CD4-positive, alpha-beta T cell treated with Interleukin-15 for 4 hours (primary cell): ENCODE measurements around the gene ZNF326.
"Not testable (repeated sequence)": the region's sequence is repeated elsewhere in the genome, so short reads cannot be mapped to it uniquely, and the experiment has no call there.

Experiments used
- DNase-seq: peaks from one replicate; pipeline ENCODE4 v3.0.0-alpha.2; 2020; ENCODE audit warnings: low spot score

Gene ZNF326

DNA sequence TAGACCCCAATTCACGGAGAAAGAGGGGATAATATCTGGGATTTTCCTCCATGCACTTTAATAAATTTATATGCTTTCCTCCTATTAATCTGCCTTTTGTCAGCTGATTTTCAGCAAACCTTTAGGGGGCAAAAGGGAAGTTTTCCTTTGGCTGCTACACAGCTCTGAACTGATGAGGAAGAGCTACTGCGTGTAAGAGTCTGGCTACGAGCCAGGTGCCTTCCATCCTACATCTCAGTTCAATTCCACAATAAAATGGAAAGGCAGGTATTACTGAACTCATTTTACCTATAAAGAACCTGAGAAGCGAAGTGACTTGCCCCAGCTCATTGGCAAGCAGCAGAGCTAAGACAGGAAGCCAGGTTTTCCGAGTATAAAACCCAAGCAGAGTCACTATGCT lies 28.3 kb upstream of the ZNF326 start:
- no peak for DNase-seq

DNA sequence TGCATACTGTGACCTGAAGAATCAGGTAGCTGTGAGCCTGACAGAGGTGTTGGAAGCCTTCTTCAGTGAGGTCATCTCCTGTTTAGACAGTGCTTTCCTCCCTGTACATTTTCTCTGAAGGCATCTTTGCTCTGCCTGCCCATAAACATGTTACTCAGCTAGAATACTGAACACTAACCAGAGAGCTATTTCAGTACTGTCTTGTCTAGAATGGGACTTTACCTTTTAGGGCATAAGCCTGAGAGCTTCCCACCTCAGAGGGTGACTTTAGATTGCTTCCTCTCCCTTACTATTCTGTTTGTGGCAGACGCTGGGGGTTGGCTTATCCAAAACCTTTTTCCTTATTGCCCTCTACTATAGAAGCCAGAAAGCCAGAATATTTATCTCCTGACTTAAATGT lies 23.3 kb upstream of the ZNF326 start:
- DNase-seq = no peak

DNA sequence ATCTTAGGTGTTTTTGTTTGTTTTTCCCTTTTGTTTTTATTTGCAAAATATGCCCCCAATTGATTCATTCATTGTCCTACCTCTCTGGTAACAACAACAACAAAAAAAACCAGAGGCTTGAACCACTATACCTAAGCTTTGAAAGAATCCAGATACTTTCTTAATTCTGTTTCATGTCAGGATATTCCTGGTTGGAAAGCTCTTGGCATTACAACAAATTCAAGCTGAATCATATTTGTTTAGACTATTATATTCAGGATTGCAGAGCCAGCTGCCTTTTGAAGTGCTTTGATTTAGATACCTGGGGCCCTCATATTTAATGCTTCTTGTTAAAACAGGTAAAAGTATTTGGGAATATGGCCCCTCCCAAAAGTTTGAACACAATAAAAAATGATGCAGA lies 22.9 kb upstream of the ZNF326 start:
- no peak for DNase-seq

DNA sequence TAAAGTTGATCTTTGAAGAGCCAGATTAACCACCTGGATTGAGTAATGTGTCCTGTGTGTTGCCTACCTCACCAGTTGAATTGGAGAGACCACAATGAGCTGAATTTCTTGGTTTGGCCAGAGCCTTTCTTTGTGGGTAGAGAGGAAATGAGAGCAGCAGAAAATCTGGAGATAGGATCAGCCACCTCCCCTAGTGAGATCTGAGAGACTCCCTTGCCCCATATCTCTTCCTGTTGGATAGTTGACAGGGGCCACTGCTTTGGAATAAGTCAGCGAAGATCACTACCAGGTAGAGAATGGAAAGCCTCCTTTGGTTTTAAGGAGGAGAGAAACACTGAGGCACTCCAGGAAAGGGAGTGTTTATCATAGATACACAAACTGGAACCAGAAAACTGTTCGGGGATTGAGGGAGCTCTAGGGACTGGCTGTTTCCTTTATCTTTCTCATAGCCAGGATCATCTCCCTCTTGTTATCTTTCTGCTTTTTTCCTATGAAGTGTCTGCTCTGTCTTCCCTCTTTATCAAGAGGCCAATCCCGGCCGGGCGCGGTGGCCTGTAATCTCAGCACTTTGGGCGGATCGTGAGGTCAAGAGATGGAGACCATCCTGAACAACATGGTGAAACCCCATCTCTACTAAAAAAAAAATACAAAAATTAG lies 21.3 kb upstream of the ZNF326 start:
- DNase-seq = no peak

DNA sequence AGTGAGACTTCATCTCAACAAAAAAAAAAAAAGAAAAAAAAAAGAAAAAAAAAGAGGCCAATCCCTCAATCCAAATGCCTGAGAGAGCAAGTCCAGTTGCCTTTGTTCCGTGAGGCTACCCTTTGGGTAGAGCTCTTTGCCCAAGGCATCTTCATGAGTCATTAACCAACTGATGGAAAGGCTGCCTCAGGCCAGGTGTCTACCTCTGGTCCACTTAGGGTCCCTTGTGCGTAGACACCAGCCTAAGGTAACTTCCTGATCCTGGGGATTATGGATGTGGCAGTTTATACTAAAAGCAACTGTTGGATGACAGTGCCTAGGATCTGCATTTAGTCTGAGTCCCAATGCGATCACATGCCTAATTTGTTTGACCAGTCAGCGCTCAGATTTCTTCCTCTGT lies 20.7 kb upstream of the ZNF326 start:
- DNase-seq = no peak

DNA sequence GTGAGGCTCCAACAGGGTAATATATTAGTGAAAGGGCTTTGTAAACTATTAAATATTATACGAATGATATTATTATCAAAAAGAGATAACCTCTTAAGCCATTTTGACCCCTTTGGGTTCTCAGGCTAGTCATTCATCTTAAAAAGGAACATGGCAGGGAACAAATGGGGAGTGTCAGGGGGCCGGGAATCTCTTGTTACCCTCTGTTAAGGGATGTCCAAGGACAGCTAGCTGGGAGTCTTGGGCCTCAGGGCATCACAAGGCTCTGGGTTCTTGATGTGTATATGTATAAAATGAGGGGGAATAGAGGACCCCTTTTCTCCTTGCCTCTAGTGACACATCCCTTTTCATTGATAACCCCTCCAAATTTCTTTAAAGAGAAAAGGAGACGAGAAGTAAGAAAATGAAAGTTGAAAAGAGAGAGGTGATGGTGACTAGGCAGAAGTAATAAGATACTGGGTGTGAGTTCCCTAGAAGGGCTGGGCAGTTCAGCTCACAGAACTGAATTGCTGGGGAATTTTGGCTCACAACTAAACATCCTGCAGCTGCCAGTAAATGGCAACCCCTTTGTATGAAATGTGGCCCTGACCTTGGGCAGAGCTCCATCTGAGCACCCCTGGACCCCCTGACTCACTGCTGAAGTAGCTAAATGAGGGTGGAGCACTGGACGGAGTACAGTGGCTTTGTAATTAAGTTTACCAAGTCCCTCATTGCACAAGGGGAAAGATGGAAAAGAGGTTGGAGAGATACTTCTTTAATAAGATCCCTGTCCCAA lies 20.0 kb upstream of the ZNF326 start:
- DNase-seq = no peak

DNA sequence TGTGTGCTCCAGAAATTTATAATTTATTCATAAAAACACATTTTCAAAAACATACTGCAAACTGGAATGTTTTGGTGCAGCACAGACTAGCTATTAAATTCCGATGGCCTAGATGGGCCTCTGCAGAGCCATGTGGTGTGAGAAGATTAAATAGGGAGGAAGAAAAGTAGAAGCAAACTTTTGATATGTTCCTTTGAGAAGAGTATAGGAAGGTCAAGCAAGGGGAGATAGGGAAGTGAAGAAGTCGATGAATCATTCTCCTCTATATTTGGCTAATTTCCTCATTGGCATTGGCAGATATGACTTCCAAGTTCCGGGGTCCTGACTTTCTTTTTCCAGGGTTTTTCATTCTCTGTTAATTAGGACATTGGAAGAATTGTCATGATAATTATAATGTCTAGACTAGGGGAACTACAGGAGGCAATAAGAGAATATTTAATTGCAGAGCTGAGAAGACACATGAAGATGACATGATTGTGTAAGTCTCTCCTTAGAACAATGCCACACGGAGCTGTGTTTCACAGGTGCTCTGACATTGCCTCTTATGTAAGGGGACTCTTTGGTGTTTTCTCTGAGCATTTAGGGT lies 19.3 kb upstream of the ZNF326 start:
- no peak for DNase-seq

DNA sequence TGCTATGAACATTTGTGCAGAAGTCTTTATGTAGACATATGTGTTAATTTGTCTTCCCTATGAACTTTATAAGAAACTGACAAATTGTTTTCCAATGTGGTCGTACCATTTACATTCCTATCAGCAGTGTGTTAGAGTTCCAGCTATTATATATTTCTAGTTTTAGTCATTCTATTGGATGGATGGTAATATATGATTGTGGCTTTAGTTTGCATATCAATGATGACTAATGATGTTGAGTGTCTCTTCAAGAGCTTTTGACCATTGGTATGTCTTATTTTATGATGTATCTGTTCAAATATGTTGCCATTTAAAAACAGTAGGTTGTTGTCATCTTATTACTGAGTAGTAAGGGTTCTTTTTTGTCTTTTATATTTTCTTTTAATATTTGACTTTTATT lies 16.2 kb upstream of the ZNF326 start:
- DNase-seq = no peak

DNA sequence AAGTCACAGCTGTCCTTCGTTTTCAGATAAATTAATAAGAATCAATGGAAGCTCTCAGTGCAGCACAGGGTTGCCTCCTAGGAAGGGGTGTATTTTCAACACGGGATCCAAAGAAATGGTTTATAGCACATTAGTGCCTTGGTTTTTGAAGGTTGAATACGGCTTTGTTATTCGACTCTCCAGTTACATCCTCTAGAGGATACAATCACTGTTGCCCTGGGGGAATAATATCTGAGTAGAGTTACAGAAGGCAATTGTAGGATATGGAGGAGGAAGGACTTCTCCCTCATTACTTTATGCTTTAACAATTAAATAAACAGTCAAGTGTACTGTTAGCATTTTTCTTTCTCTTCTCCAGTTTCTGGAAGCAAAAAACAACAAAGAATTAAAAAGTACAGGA lies 14.3 kb upstream of the ZNF326 start:
- DNase-seq = no peak

DNA sequence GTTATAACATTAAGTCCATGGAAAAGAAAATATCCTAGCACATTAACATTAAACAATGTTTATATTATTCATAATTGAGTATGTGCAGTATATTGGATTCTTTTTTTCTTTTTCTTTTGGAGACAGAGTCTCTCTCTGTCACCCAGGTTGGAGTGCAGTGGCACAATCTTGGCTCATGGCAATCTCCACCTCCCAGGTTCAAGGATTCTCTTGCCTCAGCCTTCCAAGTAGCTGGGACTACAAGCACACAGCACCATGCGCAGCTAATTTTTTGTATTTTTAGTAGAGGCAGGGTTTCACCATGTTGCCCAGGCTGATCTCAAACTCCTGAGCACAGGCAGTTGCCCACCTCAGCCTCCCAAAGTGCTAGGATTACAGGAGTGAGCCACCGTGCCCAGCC lies 12.1 kb upstream of the ZNF326 start:
- not testable (repeated sequence) for DNase-seq

DNA sequence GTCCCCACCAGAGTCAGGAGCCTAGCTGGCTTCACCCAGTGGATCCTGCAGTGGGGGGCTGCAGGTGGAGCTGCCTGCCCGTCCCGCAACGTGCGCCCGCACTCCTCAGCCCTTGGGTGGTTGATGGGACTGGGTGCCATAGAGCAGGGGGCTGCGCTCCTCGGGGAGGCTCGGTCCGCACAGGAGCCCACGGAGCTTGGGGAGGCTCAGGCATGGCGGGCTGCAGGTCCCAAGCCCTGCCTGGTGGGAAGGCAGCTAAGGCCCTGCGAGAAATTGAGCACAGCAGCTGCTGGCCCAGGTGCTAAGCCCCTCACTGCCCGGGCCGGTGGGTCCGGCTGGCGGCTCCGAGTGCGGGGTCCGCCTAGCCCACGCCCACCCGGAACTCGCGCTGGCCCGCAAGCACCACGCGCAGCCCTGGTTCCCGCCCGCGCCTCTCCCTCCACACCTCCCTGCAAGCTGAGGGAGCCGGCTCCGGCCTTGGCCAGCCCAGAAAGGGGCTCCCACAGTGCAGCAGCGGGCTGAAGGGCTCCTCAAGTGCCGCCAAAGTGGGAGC lies 10.3 kb upstream of the ZNF326 start:
- not testable (repeated sequence) for DNase-seq

DNA sequence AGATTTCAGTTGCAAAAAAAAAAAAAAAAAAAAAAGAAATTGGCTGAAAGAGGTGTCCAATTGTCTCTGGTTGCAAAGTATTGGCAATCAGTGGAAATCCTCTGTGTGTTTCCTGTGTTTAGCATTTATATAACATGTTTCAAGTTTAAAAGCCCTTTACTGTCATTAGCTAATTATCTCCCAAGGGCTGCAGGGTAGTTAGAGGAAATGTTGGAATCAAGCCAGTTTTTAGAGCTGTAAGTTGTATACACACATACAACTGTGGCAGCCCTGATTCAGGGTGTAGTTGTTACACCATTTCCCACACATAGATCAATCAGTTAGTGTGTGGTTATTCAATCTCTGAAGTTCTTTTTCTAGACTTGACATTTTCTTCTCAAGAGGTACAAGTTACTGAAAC lies 8.9 kb upstream of the ZNF326 start:
- no peak for DNase-seq

DNA sequence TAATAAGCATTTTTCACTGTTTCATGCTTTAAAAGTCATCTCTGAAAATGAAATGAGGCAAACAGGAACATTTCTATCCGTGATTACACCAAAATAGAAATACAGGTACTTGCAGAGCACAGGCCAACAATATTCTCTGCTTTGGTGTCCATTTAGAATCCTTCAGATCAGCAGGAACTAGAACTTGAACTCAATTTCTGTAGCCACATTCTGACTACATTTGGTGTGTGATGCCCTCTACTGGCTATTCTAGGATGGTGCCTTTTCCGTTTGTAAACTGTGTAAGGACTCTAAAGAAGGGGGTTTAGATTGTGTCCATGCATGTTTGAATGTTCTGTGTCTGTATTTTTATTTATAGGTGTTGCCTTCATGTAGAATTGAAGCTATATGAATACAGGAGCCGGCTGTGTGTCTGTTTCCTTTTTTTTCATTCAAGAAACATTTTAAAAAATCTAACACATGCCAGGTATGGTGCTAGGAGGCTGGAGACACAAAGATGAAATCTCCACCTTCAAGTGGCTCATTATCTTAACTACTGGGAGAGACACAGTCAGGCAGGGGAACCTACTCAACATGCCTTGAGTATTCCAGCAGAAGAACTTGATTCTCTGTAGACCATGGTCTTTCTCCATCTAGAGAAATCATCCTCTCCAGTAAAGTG lies 7.6 kb upstream of the ZNF326 start:
- DNase-seq = peak; percentile 80

DNA sequence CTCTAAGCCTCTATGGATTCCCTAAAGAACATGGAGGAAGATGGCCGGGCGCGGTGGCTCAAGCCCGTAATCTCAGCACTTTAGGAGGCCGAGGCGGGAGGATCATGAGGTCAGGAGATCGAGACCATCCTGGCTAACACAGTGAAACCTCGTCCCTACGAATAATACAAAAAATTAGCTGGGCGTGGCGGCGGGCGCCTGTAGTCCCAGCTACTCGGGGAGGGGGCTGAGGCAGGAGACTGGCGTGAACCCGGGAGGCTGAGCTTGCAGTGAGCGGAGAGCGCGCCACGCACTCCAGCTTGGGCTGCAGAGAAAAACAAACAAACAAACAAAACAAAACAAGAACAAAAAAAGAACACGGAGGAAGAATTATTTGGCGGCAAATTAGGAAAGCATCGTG lies 5.8 kb upstream of the ZNF326 start:
- DNase-seq = no peak

DNA sequence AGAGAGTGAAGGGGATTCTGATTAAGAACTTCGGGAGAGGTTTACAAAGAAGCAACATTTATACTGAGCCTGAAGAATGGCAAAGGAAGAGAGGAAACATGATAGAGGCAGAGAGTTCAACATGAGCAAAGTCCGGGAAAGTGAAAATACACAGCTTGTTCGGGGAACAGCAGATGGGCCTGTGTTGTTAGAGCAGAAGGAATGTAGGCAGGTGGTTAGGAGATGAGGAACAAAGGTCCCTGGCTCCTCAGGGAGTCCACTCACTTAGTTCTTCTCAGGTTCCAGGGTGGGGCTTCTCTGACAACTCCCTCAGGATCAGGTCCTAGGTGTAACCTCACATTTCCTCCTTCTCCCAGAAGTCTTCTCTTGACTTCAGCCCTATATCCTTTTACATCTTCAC lies 5.1 kb upstream of the ZNF326 start:
- no peak for DNase-seq

DNA sequence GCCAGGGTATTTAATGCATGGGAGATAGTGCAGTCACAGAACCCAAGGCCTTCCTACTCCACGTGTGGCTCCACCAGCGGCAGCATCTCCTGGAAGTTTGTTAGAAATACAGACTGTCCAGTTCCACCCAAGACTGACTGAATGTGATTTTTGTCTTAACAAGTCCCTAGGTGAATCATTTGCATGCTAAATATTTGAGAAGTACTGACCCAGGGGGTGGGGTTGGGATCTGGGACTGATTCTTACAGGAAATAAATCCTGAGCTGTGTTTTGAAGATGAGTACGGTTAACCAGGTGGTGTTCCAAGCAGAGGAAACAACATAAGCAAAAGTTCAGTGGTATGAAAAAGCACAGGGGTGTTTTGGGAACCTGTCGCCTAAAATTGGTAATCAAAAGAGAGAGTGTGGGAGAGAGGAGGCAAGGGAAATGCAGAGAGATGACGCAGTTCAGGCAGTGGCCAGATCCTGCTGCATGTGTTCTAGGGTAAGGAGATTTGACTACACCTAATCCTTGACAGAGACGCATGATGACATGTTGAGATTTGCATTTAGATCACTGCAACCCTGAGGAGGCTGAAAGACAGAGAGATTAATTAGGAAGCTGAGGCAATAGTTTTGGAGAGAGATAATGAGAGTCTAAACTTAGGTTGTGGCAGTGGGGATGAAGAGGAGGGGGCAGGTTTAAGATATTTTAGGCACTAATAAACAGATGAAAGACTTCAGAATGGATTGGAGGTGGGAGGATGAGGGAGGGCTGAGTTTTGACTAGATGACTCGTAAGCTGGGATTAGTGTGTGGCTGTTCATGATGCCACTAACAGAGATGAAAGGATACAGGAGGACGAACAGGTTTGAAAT lies 3.7 kb upstream of the ZNF326 start:
- no peak for DNase-seq

DNA sequence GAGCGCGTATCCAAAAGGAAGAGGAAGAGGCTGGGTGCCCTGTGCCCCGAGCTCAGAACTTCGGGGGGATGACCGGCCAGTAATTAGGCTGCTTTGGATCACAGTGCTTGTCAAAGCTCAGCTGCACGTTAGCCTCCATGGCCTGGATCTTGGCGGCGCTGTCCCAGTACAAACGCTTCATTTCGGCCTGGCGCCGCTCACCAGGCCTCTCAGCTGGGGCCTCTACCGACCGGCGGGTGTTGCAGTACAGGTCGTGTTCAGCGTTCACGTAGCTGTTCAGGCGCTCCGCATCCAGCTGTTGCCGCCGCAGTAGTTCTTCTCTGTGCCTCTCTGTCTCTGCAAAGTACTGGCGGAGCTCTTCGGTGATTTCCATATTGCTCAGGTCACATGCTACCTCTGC lies 1.4 kb upstream of the ZNF326 start:
- no peak for DNase-seq

DNA sequence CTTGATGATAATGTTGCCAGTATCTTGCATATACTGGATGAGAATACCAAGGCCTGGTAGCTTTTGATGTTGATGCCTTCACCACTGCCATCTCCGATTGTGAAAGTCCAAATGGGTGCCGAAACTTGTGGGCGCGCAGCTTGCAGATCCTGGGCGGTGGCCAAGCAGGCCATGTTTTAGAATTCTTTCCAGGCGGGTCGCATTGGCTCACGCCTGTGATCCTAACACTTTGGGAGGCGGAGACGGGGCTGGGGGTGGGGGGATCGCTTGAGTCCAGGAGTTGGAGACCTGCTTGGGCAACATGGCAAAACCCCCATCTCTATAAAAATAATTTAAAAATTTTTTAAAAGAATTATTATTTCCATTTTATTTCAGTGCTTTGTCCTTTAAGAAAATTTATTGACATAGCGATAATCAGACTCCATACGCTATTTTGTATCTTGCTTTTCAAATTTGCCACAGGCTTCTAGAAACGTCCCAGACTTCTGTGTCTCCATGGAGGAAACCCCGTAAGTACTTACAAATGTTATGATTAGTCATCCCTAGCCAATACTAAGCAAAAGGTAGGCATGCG lies 592 bp upstream of the ZNF326 start:
- no peak for DNase-seq

DNA sequence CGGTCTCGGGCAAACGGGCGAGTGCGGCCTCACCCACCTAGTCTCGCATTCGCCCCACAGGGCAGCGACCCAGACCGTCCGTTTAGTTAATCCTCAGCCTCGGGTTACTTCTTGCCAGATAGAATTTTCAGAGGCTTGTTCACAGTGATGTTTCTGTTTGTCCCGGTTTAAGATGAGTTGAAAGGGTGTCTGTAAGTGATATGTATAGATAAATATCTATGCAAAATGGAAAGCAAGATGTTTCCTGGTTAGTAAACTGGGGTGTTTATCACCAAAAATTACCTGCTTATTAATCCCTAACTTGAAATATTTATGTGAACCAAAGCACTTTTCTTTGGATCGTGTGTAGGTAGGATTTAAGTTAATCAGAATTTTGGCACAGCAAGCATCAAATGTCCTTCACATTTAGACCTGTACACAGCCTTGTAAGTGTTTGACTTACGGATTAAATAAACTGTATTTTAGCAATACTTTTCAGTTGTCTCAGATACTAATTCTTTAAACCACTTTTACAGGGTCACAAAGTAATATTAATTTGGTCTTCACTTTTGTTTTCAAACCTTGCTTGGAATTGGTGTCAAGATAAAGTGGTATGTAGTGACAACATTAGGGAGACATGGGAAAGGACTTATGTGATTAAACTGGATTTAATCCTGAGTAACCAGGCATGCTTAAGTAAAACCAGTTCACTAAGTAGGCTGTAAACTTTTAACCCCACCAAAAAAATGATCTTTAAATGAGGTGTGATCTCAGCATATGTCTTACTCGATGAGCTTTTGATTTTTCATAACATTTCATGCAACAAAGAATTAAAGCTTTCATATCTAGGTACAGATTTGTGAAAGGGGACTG lies 914 bp downstream of the ZNF326 start:
- DNase-seq = no peak

DNA sequence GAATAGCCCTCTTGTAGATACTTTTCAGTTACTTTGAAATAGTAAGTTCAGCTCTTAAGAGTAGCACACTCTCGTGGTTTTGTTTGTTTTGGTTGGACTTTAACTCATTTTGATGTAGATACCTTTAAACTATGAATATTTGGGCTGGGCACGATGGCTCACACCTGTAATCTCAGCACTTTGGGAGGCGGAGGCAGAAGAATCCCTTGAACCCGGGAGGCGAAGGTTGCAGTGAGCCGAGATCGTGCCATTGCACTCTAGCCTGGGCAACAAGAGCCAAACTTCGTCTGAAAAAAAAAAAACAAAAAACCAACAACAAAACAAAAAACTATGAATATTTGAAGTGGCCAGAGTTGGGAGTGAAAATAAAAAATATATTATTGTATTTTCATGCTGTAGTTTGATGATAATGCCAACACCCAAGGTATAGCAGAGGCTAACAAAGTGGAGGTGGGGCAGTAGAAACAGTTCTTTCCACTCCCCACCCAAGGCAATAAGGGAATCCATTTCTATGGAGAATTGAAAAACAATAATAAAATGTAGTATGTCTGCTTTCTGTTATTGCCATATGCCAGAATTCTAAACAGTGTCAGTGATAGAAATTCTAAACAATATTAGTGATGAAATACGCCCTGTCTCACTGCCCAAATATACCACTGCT lies 1.7 kb downstream of the ZNF326 start:
- DNase-seq = no peak
